Measurements from ENCODE around the gene MEG3.

The MEG3 gene

DNA sequence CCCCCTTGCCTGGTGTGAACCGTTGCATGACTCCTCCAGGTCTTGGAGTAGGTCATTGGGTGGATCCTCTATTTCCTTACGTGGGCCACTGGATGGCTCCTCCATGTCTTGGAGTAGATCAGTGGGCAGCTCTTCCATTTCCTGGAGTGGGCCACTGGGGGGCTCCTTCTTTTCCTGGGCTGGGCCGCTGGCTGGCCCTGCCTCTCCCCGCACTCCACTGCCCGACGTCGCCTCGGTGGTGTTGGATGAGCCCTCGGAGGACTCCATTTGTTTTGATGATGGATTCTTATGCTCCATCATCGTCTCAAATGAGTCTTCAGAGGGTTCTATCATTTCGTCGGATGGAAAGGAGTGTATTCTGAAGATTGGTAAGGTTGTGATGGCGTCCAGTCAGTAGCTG, 58.5 kb downstream of the MEG3 start:
- DNase-seq: no peak

DNA sequence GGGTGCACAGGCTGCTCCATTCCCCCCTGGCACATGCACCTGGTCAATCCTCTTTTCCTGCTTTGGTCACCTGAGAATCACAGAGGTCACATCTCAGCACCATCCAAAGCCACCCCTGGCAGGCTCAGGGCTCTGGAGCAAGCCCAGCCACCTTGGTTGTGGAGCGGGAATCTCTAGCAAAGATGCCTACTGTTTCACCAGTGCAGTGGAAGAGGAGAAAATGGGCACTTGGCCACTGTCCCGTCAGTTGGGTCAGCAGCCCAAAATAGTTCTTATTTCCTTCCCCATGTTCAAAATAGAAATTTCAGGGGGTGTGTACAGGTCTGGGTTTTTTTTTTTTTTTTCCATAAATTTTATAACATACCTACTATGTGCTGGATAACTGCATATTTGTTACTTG, 59.3 kb downstream of the MEG3 start:
- no peak for DNase-seq

DNA sequence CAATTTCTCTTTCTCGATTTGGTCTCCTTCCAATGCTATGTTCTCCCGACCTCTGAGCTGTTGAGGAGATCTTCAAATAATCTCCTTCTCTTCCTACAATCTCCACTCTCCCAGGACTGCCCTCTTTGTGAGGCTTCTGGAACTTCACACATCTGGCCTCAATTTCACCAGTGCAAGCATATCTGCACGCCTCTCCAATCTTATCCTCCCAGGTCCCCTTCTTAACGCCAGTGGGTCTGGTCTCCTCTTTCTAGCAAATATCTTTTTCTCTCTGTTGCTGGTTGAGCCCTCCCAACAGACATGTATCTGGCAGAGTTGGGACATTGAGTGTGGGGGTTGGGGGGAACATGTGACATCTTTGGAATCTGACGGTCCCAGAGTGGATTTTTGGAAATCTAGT, 59.7 kb downstream of the MEG3 start:
- DNase-seq: no peak

DNA sequence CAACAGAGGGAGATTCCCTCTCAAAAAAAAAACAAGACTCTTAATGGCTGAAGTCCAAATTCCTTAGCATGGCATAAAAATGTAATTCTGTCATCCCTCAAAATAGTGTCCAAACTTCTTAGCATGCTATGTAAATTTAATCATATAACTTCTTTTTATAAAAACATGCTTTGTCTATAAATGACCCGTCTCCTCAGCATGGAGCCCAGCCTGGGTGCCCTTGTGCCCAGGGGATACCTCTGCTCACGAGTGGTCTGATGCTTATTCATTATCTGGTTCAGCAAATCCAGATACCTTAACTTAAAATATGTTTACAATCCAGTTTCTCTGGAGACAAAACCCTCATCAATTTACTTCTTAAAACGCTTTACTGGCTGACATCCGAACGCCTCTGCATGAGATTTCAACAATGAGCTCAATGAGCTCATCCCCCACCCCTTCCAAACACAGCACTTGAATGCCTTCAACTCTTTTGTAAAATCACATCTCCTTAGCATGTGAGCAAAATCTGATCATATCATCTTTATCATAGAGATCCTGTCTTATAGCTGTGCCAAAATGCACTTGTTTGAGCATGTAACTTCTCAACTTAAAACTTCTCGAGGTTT, 61.9 kb downstream of the MEG3 start:
- DNase-seq: no peak

GRCh38 chr14:100888789-100889315, 62.9 kb downstream of the MEG3 start:
- DNase-seq: no peak

GRCh38 chr14:100889641-100890040, 63.7 kb downstream of the MEG3 start:
- DNase-seq: no peak

- no peak for DNase-seq
These were observed 64.3 kb downstream of the MEG3 start for GRCh38 chr14:100890061-100890850.

DNA sequence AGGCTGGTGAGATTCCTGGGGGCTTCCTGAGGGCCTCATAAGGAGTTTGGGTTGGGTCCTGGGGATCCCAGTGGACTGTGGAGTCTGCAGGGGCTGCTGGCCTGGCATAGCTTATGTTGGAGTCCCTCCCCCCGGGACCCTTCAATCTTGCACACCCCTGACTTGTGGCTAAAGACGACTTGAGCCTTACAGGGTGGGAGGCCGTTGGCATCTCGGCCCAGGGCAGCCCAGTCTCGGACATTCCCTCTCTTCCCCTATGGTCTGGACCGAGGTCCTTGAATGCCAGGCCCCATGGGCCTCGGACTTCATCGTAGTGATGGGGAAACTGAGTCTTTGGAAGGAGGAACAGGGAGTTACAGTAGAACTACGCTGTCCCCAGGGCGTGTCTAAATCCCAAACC, 65.1 kb downstream of the MEG3 start:
- DNase-seq: no peak

DNA sequence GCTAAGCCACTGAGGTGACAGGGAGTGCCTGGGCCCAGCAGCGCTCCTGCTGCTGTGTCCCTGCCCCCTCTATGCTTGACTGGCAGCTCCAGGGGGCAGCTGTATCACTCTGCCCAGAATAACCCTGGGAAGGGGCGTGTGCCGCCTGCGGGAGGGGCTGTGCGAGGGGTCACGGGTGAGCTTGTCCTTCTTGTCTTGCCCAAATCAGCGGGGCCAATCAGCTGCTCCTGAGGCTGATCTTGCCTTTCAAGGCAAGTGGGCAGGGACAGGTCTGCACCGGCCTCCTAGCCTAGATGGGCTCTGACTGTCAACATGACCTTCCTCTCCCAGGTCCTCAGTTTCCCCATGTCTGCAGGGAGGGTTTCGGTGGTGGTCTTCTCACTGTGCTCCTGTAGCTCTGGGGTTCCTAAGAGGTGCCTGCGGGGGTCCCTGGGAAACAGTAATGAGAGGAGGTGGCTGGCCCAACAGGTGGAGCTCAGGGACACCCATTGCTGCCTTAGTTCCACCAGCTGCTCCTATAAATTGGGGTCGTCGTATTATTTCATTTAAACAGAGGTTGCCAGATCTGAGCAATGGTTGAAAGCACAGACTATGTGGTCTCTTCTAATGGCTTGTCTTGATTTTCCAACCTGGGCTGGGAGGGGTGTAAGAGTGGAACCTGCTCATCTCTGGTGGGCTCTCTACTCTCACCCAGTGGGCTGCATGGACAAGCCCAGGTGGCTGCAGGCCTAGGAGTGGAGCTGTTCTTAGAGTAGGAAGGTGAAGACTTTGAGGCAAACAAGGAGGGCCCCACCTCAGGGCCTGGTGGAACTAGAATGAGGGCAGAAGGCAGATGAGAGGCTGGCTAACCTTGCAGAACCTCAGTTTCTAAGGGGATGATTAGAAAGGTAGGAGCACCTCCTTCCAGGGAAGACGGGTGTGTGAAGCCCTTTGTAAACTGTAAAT, 65.9 kb downstream of the MEG3 start:
- DNase-seq: no peak

GRCh38 chr14:100892496-100893227, 66.7 kb downstream of the MEG3 start:
- DNase-seq: no peak

DNA sequence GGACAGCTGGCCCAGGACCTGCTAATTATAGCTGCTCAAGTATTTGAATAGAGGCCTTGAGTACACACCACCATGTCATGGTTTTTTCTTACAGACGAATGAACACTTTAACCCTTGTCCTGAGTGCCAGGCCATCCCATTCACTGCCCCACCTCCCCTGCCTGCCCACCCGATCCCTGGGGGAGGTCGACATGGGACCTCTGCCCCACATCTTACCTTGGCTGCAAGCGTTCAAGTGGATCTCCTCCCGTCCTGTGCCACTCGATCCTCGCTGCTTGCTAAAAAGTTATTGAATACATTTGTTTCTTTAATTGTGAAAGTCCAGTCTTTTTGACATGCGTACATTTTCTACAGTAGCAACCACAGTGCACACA, 67.3 kb downstream of the MEG3 start:
- DNase-seq: no peak

GRCh38 chr14:100893760-100894159, 67.8 kb downstream of the MEG3 start:
- DNase-seq: no peak

GRCh38 chr14:100894416-100894815, 68.5 kb downstream of the MEG3 start:
- DNase-seq: no peak

GRCh38 chr14:100895411-100895810, 69.5 kb downstream of the MEG3 start:
- DNase-seq: no peak

- no peak for DNase-seq
These were observed 70.6 kb downstream of the MEG3 start for GRCh38 chr14:100896369-100897060.

- DNase-seq: no peak
These were observed 72.5 kb downstream of the MEG3 start for GRCh38 chr14:100898465-100898864.

DNA sequence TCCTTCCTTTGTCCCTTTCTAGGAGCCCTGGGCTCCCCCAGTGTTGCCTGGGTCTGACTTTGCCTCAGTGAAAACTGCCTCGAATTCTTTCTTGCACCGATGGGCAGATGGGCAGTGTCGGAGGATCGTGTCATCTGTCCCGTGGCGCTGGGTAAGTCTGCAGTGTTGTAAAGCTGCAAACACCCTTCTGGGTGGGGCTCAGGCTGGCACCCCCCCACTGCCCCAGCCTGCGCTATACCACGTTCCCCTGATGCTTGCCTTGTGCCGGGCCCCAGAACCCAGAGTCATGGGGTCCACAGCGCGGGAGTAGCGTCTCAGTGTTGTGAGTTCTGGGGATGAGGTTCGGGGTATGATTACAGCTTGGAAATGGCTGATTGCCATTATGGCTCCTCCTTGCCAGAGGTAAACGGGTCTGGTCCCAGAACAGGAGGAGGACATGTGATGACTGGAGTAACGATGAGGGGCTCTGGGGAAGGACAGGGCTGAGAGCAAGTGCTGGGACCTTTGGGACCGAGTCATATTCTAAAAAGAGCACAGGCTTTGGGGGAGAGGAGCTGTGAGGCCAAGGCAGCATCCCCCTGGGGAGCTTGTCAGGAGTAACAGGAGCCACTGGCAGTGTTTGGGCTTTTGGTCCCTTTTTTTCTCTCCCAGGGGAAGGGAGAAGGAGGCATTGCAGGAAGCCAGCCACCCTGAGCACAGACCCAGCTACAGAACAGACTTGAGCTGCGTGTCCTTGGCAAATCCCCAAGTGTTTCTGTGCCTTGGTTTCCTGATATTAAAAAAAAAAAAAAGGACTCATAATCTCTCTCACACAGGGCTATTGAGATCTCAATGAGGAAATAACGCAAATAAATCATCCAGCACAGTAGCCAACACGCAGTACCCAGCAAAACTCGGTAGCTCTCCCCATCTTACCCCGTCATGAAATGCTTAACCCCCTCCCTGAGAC, 73.3 kb downstream of the MEG3 start:
- DNase-seq: peak; percentile 82

GRCh38 chr14:100899884-100900771, 74.2 kb downstream of the MEG3 start:
- peak; percentile 72 for DNase-seq

- peak; percentile 90 for DNase-seq
These were observed 75.0 kb downstream of the MEG3 start for GRCh38 chr14:100900837-100901390.
